ENCODE results near the gene CFAP100.

- TF ChIP-seq, protein P1, sequence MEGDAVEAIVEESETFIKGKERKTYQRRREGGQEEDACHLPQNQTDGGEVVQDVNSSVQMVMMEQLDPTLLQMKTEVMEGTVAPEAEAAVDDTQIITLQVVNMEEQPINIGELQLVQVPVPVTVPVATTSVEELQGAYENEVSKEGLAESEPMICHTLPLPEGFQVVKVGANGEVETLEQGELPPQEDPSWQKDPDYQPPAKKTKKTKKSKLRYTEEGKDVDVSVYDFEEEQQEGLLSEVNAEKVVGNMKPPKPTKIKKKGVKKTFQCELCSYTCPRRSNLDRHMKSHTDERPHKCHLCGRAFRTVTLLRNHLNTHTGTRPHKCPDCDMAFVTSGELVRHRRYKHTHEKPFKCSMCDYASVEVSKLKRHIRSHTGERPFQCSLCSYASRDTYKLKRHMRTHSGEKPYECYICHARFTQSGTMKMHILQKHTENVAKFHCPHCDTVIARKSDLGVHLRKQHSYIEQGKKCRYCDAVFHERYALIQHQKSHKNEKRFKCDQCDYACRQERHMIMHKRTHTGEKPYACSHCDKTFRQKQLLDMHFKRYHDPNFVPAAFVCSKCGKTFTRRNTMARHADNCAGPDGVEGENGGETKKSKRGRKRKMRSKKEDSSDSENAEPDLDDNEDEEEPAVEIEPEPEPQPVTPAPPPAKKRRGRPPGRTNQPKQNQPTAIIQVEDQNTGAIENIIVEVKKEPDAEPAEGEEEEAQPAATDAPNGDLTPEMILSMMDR (conservative IDR thresholded peaks at IDR 0.05; ENCODE audit: low read depth, low read length) = no peak
- no peak for TF ChIP-seq MXI1 (IDR thresholded peaks at IDR 0.05; ENCODE audit: borderline replicate concordance, low read depth, low read length)
- TF ChIP-seq POLR2A (IDR thresholded peaks at IDR 0.05; ENCODE audit: low read depth, low read length) = no peak
- no peak for TF ChIP-seq MAFK (IDR thresholded peaks at IDR 0.05; ENCODE audit: low read depth, low read length)
- TF ChIP-seq FOS (IDR thresholded peaks at IDR 0.05; ENCODE audit: low read depth, low read length) = no peak
- no peak for TF ChIP-seq RAD21 (IDR thresholded peaks at IDR 0.05; ENCODE audit: low read length)
- TF ChIP-seq, protein P2, sequence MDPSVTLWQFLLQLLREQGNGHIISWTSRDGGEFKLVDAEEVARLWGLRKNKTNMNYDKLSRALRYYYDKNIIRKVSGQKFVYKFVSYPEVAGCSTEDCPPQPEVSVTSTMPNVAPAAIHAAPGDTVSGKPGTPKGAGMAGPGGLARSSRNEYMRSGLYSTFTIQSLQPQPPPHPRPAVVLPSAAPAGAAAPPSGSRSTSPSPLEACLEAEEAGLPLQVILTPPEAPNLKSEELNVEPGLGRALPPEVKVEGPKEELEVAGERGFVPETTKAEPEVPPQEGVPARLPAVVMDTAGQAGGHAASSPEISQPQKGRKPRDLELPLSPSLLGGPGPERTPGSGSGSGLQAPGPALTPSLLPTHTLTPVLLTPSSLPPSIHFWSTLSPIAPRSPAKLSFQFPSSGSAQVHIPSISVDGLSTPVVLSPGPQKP (IDR thresholded peaks at IDR 0.05; ENCODE audit: borderline replicate concordance, low read depth, low read length) = no peak
- TF ChIP-seq RCOR1 (IDR thresholded peaks at IDR 0.05; ENCODE audit: insufficient replicate concordance, low read length) = no peak
- TF ChIP-seq BHLHE40 (IDR thresholded peaks at IDR 0.05; ENCODE audit: low read depth, low read length) = no peak
- no peak for TF ChIP-seq CHD1 (IDR thresholded peaks at IDR 0.05; ENCODE audit: low read depth, low read length)
Observed at GRCh38 chr3:126465928-126466544, 71.3 kb downstream of the CFAP100 start.
